Activated CD4-positive, alpha-beta T cell treated with anti-CD3 and anti-CD28 coated beads, Interleukin-2, amount 50 U/mL, for 1 hour (primary cell): ENCODE measurements around the gene GJD4.

Experiments
- DNase-seq: peaks from one replicate; pipeline ENCODE4 v3.0.0-alpha.2; 2020

The GJD4 gene

DNA sequence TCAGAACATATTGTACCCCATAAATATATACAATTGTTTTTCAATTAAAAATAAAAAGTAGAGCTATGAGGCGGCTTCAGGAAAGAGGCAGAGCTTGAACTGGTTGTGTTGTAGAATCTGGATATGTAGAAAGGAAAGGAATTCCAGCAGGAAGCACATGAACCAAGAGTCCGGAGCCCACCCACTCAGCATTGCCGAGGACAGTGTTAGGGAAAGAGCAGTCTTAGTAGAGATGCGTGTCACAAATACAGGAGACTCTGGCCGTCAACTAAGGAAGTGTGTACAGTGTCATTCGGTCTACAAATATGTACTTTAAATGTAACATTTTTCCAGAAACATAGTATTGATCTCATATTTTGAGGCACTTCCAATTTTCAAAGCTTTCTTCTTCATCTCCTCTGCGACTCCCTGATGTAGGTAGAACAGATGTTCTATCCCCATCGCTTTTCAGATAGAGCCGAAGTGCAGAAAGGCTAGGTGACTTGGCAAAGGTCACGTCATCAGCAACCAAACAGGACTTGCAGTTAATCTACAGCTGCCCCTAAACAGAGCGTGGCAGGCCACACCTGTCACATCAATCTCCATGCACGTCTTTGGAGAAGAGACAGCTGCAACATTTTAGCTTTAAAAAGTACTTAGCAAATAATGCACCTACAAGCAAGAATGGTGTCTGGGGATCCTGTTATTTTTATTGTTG is 25.3 kb upstream of the GJD4 start:
- DNase-seq, result no peak

DNA sequence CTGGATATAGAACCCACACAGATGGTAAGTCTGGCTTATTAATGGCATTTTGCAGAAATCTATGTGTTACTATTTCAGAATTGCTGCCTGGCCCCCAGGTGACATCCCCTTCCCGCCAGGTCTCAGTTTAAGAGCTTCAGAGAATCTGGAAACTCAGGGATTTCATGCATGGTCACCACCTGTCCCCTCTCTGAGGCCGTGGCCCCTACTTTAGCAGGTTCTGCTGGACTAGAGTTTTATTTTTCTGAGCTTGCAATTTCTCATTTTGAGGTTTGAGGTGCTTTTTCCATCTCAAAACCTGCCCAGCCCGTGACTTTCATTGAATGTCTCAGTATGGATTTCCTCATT is 24.7 kb upstream of the GJD4 start:
- DNase-seq, result no peak

DNA sequence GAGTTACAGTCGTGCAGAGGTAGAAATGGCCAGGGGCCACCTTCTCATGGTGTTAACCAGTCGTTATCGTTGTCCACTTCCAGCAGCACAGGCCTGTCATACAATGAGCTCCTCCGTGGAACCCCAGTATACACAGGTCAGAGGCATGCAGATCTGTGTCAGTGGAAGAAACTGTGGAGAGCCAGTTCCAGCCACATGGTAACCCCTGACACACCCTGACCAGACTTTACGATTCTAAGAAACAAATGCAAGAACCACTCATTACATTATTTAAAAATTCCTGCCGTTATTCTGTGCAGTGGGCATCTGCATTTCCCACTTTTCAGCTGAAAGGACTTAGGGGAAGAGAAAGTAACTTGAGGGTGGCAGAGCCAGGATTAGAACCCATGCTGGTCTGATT is 23.5 kb upstream of the GJD4 start:
- no peak for DNase-seq

DNA sequence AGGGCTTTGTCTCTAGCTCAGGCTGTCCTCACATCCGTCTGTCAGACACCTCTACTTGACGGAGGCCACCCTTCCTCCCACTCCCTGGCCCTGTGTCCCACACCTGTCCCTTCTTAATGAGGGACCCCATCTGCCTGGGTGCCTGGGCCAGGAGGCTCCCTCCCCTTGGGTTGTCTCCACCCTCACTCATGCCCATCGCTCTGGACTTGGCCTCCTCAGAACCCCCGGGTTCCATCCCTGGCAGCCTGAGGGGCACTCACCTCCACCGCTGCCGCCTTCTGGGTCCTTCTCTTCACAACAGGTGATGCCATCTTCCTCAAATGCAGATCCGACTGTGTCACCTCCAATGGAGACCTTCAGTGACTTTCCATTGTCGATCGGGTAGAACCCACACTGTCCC is 20.2 kb upstream of the GJD4 start:
- DNase-seq, result no peak

DNA sequence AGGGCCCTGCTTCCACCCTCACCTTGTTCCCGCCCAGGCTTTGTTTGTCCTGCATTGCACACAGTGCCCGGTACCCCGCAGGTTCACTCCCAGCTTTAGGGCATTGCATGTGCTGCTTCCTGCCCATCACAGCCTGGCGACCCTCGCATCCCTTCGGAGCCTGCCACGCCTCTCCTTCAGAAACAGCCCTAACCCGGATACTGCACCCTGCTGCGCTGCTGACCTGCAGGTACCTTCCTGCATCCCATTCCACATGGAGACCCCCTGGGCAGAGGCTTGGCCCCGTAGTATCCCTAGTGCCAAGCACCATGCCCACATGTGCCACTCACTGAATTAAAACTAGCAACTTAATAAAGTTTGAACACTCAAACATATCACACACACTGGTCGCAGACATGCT is 19.8 kb upstream of the GJD4 start:
- no peak for DNase-seq

DNA sequence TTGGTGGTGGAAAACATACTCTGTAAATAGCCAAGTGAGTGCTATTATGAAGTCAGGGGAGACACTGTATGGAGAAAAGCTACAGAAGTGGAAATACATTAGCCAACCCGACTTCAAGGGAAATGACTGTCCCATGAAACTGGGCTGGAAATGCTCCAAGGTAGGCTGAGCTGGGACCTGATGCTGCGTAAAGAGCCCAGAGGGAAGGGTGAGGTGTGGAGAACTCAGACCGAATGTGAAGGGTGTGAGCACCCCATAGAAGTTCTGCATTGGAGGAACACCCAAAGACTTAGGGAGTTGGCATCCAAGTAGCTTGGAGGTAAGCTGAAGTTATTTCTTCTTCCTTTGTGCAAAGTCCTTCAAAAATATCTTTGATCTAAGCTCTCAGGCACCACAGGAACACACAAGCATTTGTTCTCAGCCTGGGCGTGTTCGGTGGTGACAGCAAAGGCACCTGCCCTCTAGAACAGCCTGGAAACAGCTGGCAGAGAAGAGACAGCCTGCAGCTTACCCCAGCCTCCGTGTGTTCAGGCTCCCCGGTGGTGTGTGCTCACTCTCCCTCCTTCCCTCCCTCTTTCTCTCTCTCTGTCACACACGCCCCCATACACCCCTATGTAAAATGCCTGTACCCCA is 19.1 kb upstream of the GJD4 start:
- no peak for DNase-seq

DNA sequence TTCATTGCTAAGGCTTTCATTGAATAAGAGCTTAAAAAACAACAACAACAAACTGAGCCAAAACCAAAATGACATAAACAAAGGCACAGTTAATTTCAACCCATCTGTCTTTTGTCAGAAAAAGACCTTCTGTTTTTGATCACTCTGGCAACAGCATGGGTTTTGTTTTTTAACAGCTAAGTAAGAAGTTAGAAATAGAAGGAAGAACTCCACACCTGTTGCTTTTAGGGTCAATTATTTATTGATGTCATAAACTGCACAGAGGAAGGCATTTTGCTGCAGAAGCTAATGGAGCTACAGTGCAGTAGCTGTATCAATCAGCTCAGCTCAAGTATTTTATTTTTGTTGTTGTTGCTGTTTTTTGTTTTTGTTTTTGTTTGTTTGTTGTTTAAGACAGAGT is 16.3 kb upstream of the GJD4 start:
- no peak for DNase-seq

DNA sequence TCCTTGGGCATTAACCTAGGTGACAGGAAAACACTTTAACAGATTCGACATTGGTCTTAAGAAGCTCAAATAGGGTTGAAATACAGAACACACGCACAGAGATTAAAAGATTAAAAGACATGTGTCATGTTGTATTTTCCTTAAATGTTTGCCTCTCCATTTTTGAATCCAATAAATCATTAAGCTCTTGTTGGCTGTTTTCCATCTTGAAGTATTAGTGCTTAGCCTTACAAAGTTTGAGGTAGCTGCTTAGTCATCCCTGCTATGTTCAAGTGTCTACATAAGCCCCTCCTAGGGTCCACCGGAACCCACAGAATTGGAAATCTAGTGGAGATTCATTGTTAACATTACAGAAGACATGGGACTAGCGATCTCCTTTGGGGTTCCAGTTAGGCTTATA is 12.7 kb upstream of the GJD4 start:
- no peak for DNase-seq

DNA sequence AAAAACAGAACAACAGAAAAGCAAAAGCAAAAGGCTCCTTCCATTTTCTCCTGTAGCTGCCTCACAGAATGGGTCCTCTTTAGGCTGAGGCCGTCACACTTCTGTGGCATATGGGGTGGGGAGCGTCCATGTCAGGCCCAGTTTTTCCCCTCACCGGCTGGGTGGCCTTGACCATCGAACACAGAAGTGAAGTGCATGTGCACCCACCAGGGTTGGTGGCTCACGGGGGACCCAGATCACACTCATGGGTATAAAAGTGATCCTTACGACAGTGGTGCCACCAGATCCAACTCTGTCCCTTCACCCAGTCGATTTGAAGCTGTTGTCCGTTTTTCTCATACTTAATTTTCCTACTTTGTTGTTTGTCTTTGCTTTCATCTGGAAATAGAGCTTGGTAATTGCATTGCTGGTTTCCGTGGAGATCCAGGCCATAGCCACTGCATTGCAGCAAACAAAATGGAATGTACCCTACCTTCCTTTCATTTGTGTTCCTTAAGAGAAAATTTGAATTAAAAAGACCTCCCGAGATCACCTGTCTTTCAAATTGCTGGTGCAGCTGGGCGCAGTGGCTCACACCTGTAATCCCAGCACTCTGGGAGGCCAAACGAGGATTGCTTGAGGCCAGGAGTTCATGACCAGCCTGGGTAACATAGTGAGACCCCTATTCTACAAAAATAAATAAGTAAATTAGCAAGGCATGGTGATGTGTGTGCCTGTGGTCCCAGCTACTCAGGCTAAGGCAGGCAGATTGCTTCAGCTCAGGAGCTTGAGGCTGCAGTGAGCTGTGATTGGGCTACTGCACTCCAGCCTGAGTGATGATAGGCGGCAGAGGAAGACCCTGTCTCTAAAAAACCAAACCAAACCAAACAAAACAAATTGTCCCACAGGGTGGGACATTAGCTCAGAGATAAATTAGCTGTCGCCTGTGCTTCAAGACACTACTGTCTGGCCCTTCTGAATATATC is 10.7 kb upstream of the GJD4 start:
- DNase-seq, result no peak

DNA sequence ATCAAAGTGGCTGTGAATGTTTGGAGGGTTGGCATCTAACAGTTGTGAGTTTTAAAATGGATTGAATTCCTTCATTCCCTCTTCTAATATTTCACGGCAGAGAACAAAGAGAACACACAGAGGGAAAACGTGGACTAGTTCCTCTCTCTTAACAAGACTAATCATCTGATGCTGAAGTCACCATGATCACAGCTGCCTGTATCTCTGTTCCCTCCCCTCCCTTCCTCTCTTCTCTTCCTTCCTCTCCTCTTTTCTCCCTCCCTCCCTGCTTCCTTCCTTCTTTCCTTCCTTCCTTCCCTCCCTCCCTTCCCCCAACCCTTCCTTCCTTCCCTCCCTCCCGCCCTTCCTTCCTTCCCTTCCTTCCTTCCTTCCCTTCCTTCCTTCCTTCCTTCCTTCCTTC is 10.0 kb upstream of the GJD4 start:
- DNase-seq, result no peak

DNA sequence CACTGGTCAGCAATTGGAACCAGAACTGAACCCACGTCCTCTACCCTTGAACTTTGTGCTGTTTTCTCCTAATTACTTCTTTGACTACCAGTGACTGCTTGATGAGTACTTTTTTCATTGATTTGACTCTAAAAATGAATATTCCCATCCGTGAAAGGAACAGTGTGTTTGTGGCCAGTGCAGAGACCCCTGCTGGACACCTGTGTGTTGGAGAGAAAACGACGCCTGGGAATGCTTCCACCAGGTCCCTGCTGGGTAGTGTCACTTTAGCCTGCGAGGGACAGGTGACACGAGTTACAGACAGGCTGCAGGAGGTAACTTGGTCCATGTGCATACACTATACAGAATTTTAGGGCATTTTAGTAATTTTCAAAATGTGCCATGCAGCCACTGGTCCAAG is 6.8 kb upstream of the GJD4 start:
- DNase-seq, result no peak

DNA sequence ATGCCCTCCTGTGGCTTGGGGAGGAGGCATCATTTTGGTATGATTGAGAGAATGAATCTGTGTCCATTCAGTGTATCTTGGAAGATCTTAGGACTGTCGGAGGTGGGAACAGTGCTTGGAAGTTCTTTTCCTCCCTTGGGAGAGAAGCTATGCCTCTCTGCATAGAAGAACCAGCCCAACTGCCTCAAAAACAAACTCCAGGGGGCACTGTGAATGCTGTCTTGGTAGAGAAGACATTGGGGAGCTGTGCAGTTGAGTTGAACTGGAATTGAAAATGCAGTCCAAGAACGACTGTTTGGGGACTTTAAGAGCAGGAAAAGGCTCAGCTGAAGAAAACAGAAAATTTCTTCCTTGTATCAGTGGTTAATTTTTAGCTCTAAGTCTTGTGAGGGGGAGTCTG is 4.9 kb upstream of the GJD4 start:
- DNase-seq, result no peak

DNA sequence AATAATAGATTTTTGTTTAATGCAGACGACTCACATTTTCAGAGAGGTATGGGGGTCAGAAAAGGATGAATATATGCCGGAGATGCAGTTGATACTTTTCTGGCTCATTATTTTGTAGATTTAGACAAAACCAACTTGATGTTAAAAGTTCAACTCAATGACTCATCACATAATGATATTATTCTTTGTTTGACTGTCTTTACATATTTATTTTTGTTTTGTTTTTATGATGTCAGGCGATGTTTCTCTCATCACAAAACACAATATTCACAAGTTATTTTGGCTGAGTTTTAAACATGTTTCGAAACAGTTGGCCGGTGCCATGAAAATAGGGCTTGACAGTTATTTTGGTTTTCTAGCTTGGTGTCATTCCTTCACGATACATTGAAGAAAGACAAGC is 1.3 kb downstream of the GJD4 start:
- DNase-seq, result no peak

DNA sequence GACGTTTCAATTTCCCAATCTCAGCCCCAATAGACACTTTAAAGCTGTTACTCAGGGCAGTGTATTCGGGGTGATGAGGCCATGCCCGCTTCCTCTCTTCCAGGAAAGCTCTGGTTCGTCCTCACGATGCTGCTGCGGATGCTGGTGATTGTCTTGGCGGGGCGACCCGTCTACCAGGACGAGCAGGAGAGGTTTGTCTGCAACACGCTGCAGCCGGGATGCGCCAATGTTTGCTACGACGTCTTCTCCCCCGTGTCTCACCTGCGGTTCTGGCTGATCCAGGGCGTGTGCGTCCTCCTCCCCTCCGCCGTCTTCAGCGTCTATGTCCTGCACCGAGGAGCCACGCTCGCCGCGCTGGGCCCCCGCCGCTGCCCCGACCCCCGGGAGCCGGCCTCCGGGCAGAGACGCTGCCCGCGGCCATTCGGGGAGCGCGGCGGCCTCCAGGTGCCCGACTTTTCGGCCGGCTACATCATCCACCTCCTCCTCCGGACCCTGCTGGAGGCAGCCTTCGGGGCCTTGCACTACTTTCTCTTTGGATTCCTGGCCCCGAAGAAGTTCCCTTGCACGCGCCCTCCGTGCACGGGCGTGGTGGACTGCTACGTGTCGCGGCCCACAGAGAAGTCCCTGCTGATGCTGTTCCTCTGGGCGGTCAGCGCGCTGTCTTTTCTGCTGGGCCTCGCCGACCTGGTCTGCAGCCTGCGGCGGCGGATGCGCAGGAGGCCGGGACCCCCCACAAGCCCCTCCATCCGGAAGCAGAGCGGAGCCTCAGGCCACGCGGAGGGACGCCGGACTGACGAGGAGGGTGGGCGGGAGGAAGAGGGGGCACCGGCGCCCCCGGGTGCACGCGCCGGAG is 2.6 kb downstream of the GJD4 start:
- no peak for DNase-seq

DNA sequence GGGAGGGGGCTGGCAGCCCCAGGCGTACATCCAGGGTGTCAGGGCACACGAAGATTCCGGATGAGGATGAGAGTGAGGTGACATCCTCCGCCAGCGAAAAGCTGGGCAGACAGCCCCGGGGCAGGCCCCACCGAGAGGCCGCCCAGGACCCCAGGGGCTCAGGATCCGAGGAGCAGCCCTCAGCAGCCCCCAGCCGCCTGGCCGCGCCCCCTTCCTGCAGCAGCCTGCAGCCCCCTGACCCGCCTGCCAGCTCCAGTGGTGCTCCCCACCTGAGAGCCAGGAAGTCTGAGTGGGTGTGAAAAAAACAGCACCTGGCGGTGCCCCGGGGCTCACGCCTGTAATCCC is 3.2 kb downstream of the GJD4 start:
- no peak for DNase-seq

DNA sequence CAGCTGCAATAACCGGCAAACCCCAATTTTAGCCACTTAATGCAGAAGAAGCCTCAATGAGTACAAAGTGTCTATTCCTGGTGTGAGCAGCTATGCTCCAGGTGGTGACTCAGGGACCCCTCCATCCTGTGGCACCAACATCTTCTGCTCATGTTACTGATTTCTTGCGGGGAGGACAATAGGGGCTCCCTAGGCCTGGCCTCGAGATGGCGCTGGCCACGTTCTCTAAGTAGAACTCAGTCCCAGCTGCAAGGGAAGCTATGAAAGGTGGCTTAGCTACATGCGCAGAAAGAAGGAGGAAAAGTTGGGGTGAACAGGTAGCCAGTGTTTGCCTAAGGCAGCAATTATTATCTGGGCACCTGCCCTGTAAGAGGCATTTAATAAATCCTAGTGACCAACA is 6.6 kb downstream of the GJD4 start:
- no peak for DNase-seq

DNA sequence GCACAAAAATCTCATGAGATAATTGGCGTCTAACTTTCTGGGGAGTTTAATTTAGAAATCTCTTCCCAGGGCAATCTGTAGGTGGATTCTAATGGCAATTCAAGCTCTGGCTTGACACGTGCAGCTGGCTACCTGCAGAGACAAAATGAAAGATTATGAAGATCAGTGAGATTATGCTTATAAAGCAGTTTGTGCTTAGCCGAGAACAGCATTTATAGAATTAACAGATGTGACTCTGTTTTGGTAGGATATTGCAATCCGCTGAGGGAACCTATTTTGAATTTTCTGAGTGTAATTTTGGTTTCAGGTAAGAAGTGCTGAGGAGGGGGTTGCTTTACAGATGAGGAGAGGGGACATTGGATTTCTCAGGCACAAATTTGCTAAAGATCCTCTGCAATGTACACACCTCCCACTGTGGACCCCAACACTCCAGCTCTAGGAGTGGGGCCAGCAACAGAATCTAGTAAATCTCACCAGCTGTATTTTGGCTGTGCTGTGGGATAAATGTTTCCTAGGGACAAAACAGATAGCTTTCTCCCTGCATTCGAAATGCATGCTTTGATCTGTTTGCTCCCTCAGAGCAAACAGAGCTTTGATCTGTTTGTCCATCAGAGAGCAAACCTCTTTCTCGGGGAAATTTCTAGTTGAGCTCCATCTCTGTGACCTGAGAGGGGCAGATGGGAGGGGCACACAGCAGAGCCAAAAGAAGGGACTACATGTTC is 7.4 kb downstream of the GJD4 start:
- no peak for DNase-seq

DNA sequence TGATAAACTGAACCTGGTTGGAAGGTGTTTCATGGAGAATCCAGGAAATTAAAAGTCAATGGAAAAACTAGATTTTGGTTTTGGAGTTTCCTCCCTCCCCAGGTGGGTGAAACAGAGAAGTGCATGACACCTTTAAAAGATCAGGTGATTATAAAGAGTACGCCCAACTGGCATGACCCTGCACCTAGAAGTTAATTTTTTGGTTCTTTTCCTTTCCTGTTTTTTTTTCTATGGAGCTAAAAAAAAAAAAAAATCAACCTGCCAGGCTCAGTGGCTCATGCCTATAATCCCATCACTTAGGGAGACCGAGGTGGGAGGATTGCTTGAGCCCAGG is 7.9 kb downstream of the GJD4 start:
- DNase-seq, result no peak

DNA sequence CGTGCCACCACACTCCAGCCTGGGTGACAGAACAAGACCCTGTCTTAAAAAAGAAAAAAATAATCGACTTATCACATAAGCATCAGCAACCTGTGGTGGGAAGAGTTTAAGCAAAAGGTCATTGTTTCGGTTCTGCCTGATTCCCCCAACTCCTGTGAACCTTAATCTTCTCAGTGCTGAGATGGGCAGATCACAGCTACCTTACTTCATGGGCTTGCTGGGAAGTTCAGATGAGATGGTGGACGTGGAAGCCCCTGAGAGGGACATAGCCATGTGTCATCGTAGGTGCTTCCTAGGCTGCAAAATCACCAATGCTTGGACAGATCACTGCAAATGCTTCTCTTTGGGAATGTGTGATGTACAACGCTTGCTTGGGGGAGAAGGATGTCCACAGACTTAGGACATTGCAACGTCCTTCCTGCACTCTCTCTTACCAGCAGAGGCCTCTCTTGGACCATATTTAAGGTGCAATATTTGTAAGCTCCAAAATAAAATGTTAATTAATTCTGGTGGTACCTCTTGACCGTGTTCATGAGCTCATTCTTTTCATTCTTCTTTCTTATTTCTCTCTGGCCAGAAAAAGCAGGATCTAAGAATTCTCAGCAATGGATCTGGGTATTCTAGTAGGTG is 8.6 kb downstream of the GJD4 start:
- no peak for DNase-seq

DNA sequence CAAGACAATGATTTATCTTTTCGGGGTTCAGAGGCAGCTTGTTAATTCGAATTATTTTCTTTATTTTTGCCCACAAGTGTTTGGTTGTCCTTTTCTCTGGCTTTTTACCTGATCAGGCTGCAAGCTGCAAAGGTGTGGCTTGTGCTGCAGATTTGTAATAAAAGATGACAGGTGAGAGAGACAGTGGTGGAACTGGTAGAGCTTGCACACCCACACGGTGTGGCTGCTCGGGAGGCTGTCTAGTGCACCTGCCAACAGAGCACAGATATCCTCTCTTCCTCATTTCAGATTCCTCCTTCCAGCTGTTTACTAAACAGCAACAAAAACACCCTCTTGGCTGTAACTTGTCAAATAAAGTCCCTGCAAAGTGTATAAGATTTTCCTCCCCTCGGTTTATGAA is 9.2 kb downstream of the GJD4 start:
- no peak for DNase-seq

DNA sequence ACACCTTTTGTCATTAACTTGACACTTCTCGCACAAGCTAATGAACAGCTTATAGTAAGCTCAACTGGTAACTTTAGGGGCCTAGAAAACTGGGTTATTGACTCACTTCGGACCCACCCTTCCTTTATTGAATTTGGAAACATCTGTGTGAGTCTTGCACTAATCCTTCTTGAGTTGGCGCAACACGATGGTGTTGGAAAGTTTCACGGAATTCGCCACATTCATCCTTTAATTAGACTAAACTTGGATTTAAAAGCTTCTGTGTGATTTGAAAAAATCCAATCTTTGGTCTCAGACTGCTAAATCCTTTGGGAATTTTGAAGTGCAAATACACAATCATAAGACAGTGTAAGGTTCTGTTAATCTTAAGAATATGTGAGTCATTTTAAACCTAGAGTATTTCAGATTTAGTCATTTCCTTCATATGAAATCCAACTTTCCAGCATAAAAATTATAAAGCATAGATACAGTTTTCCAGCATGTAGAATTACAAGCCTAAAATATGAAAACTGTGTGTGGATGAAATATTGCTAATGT is 21.9 kb downstream of the GJD4 start:
- no peak for DNase-seq

DNA sequence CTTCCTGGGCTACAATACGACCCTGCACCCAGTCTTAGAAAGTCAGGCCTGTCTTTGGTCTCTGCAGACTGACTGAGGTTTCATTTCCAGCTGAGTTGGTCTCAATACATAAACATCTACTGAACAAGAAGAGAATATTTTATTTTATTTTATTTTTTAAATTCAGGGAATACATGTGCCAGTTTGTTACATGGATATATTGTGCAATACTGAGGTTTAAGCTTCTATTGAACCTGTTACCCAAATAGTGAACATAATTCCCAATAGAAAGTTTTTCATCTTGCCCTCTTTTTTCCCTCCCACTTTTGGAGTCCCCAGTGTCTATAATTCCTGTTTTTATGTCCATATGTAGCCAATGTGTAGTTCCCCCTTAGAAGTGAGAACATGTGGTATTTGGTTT is 26.3 kb downstream of the GJD4 start:
- DNase-seq, result no peak
